ENCODE measurements around the gene CCDC186. TPM values are rescaled to one million over a fixed set of nuclear protein-coding genes. Genes with fewer than 3 reads are reported as not detected.

The CCDC186 gene
- total RNA-seq, 2 donors from 2014 or later, result 13.0 to 17.1 TPM

DNA sequence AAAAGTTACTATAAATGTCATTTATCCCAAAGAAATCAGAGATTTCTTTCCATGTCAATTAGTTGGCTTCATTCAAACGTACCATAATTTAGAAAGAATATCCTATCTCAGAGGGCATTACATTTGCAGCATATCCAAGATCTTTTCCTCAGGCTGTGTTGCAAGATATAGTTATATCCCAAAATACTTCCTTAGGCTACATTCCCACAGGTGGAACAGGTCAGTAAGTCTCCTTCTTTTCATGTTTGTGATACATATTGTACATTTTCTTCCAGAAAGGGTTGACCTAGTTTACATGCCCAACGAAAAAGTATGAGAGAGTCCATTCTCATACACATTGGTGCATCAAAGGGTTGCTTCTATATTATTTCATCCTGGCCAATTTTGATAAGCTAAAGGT, 38.1 kb upstream of the CCDC186 start:
- Histone ChIP-seq H3K27ac (no peak overlapping the region), H3K36me3 (no peaks in the 10 kb centered on the region), H3K4me1 (no peaks in the 10 kb centered on the region), H3K4me3 (no peak overlapping the region), H3K27me3 (no peaks in the 10 kb centered on the region), H3K9me3 (no peaks in the 10 kb centered on the region)
- TF ChIP-seq, protein P1, sequence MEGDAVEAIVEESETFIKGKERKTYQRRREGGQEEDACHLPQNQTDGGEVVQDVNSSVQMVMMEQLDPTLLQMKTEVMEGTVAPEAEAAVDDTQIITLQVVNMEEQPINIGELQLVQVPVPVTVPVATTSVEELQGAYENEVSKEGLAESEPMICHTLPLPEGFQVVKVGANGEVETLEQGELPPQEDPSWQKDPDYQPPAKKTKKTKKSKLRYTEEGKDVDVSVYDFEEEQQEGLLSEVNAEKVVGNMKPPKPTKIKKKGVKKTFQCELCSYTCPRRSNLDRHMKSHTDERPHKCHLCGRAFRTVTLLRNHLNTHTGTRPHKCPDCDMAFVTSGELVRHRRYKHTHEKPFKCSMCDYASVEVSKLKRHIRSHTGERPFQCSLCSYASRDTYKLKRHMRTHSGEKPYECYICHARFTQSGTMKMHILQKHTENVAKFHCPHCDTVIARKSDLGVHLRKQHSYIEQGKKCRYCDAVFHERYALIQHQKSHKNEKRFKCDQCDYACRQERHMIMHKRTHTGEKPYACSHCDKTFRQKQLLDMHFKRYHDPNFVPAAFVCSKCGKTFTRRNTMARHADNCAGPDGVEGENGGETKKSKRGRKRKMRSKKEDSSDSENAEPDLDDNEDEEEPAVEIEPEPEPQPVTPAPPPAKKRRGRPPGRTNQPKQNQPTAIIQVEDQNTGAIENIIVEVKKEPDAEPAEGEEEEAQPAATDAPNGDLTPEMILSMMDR (IDR thresholded peaks at IDR 0.05), result no peak
- no peak for DNase-seq (ENCODE audit: low spot score)

DNA sequence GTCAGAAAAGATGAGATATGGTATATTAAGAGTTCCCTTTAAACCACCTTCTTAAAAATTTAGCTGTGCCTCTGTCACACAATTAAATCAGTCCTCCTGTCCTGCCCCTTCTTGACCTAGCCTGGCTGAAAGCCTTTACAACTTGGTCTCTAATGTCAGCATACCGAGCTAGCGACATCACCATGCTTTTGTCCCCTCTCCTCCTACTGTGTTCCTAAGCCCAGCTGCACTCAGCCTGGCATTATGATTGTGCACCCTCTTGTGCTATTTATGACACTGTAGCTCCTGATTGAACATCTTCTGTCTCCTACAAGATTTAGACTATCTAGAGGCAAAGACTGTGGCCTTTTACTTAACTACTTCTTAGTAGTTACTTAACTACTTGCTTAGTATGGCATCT, 34.3 kb upstream of the CCDC186 start:
- Histone ChIP-seq H3K27ac (no peak overlapping the region), H3K36me3 (no peaks in the 10 kb centered on the region), H3K4me3 (no peak overlapping the region), H3K4me1 (no peaks in the 10 kb centered on the region), H3K9me3 (no peaks in the 10 kb centered on the region), H3K27me3 (no peaks in the 10 kb centered on the region)
- no peak for DNase-seq (ENCODE audit: low spot score)
- TF ChIP-seq, protein P1 (IDR thresholded peaks at IDR 0.05), result no peak

DNA sequence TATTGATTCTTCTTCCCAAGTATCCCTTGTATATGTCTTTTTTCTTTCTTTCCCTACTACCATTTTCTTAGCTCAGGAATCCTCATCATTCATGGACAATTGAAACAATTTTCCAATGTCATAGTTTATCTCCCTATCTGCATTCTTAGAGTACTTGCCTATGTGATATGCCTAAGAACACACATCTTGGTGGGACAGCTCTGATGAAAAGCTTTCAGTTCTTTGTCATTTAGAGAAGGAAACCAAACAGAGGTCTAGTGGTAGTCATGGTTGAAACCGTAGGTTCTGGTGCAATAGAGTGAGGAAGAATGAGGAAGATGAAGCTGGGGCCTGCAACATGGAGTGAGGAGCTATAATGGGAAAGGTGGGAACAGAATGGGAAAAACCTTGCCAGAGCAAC, 33.3 kb upstream of the CCDC186 start:
- no peaks in the 10 kb centered on the region for H3K27me3 ChIP-seq
- no peak overlapping the region for H3K4me3 ChIP-seq
- H3K27ac ChIP-seq, result no peak overlapping the region
- H3K9me3 ChIP-seq, result no peaks in the 10 kb centered on the region
- no peaks in the 10 kb centered on the region for H3K4me1 ChIP-seq
- DNase-seq (ENCODE audit: low spot score), result no peak
- no peaks in the 10 kb centered on the region for H3K36me3 ChIP-seq
- TF ChIP-seq, protein P1 (IDR thresholded peaks at IDR 0.05), result no peak

DNA sequence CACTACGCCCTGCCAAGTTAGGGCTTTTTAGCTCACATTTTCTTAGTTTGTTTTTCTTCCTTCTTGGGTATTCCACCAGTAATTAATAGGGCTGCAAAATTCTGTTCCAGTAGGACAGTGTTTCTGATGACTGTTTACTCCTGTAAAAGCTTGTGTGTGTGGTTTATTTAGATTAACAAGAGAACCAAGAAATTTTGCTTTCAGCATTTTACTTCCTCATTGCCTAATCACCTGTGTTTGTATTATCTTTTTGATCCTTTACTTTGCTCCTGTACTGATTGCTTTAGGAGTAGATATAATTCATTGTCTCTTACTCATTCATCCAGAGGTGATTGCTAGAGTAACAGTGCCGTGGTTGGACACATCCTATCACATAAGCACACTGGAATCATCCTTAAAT, 32.9 kb upstream of the CCDC186 start:
- H3K36me3 ChIP-seq, result no peaks in the 10 kb centered on the region
- H3K27ac ChIP-seq, result no peak overlapping the region
- no peaks in the 10 kb centered on the region for H3K4me1 ChIP-seq
- no peaks in the 10 kb centered on the region for H3K27me3 ChIP-seq
- no peaks in the 10 kb centered on the region for H3K9me3 ChIP-seq
- no peak overlapping the region for H3K4me3 ChIP-seq
- DNase-seq (ENCODE audit: low spot score), result no peak
- TF ChIP-seq, protein P1 (IDR thresholded peaks at IDR 0.05), result no peak

DNA sequence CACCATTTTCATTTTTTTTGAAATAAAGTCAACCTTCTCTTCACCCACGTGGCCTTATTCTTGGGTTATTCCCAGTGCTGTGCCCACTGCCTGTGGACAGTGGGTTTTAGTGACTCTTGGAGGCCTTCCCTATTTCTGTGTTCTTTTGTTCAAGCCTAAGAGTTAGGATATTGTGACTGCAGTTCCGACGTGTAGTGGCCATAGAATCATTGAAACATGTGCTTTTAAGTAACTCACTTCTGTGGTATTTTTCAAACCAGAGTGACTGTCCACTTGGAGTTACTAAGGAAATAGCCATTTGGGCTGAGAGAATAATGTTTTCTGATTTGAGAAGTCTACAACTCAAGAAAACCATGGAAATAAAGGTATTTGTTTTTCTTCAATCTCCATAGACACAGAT, 28.8 kb upstream of the CCDC186 start:
- Histone ChIP-seq H3K4me1 (no peaks in the 10 kb centered on the region), H3K27me3 (no peaks in the 10 kb centered on the region), H3K9me3 (no peaks in the 10 kb centered on the region), H3K36me3 (no peaks in the 10 kb centered on the region), H3K27ac (no peak overlapping the region), H3K4me3 (no peak overlapping the region)
- TF ChIP-seq, protein P1 (IDR thresholded peaks at IDR 0.05), result no peak
- DNase-seq (ENCODE audit: low spot score), result no peak

DNA sequence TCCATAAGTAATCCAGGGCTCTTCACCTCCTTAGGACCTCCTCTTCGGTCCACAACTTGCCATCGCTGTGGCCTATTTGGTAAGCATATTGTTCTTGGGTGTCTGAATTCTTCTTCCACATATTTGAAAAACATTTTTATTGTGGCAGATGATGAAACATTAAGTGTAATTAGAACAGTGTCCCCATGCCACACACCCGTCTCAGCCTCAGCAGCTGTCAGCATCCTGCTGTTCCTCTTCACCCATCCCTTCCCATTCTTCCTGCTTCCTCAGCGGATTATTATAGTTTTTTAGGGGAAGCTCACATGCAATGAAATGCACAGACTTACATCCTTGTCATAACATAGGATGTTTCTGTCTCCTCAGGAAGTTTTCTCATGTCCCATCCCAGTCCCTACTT, 25.2 kb upstream of the CCDC186 start:
- DNase-seq (ENCODE audit: low spot score), result no peak
- no peak overlapping the region for H3K27ac ChIP-seq

More for the DNA sequence above, 25.2 kb upstream of the CCDC186 start:
- Histone ChIP-seq H3K4me3 (no peak overlapping the region), H3K4me1 (no peaks in the 10 kb centered on the region), H3K36me3 (no peaks in the 10 kb centered on the region), H3K9me3 (no peaks in the 10 kb centered on the region), H3K27me3 (no peaks in the 10 kb centered on the region)
- TF ChIP-seq, protein P1 (IDR thresholded peaks at IDR 0.05), result no peak
